ENCODE measurements around the gene SCCPDH. TPM values are rescaled to one million over a fixed set of nuclear protein-coding genes. Genes with fewer than 3 reads are reported as not detected.
"Not testable (repeated sequence)": the region's sequence is repeated elsewhere in the genome, so short reads cannot be mapped to it uniquely, and the experiment has no call there.

The SCCPDH gene
- total RNA-seq, 1 donor from 2014 or later: 37.8 TPM

DNA sequence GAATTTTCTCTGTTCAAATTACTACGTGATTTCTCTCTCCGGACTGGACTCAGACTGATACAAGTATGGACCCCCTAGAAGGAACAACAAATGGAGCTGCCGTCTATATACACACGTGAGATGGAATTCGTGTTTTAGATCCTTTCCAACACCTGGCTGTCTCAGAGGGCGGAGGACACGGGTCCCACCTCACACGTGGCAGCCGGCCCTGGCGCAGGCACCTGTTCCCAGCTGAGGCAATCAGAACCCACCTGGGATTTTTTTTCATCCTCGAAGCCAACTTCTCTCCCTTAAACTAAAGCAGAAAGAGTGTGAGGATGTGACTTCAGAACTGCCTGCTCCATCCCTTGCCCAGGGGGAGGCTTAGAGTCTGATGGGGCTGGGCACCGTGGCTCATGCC, 34.1 kb upstream of the SCCPDH start:
- TF ChIP-seq CTCF (IDR thresholded peaks at IDR 0.05; ENCODE audit: insufficient read depth, low read length, poor library complexity, severe bottlenecking): no peak
- no peak for DNase-seq (ENCODE audit: low read depth)
- no peak overlapping the region for H3K4me3 ChIP-seq (ENCODE audit: low read depth, low read length)

DNA sequence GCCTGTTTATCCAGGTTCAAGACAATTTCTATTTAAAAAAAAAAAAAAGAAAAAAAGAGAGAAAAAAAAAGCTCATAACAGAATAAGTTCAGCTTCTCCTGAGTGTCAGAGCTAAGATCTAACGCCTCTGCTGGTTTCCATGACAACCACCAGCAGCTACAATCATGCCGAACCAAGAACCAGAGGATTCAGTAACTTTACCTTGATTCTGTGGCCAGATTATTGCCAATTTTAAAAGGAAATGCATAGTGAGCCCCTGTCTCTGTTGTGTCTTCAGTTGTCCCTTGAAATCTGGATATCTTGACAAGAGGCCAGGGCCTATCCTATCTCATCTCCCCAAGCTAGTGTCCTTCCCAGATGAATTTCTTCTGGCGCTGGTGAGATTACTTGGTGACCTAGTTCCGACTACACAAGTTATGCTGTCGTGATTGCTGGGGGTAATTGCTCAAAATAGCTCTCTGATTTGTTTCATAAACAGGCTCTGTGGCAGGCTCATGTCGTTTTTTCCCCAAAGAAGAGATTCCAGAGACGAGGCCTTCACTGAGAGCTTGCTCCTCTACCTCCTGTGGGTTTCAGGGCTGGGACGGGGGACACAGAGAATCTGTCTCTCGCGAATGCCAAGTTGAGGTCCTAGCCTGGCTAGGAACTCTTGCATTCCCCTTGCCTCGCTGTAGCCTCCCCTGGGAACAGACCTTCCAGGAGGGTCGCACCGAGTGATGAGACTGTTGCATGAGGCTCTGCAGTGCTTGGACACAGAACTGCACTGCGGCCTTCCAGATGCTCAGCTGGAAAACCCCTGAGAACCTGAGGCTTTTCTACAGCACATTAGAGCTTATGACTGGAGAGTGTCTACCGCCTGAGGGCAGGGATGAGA, 32.4 kb upstream of the SCCPDH start:
- no peaks in the 10 kb centered on the region for H3K36me3 ChIP-seq (ENCODE audit: control insufficient read depth, insufficient read depth, low read length)

More for the DNA sequence above, 34.1 kb upstream of the SCCPDH start:
- H3K27me3 ChIP-seq (ENCODE audit: control insufficient read depth, insufficient read depth, low read length): no peaks in the 10 kb centered on the region
- H3K36me3 ChIP-seq (ENCODE audit: control insufficient read depth, insufficient read depth, low read length): no peaks in the 10 kb centered on the region

GRCh38 chr1:246694213-246694895, 29.9 kb upstream of the SCCPDH start:
- not testable (repeated sequence) for H3K36me3 ChIP-seq (ENCODE audit: control insufficient read depth, insufficient read depth, low read length); DNase-seq (ENCODE audit: low read depth)

More for the DNA sequence above, 32.4 kb upstream of the SCCPDH start:
- no peak for DNase-seq (ENCODE audit: low read depth)
- Histone ChIP-seq H3K27me3 (ENCODE audit: control insufficient read depth, insufficient read depth, low read length) (no peaks in the 10 kb centered on the region), H3K4me3 (ENCODE audit: low read depth, low read length) (no peak overlapping the region)
- TF ChIP-seq CTCF (IDR thresholded peaks at IDR 0.05; ENCODE audit: insufficient read depth, low read length, poor library complexity, severe bottlenecking): no peak

GRCh38 chr1:246695136-246695535, 29.1 kb upstream of the SCCPDH start:
- Histone ChIP-seq H3K4me3 (ENCODE audit: low read depth, low read length) (no peak overlapping the region), H3K27me3 (ENCODE audit: control insufficient read depth, insufficient read depth, low read length) (no peaks in the 10 kb centered on the region), H3K36me3 (ENCODE audit: control insufficient read depth, insufficient read depth, low read length) (no peaks in the 10 kb centered on the region)
- DNase-seq (ENCODE audit: low read depth): peak; percentile 19
- TF ChIP-seq CTCF (IDR thresholded peaks at IDR 0.05; ENCODE audit: insufficient read depth, low read length, poor library complexity, severe bottlenecking): no peak

More at GRCh38 chr1:246694213-246694895, 29.9 kb upstream of the SCCPDH start:
- H3K27me3 ChIP-seq (ENCODE audit: control insufficient read depth, insufficient read depth, low read length); H3K4me3 ChIP-seq (ENCODE audit: low read depth, low read length): not testable (repeated sequence)

- no peak overlapping the region for H3K4me3 ChIP-seq (ENCODE audit: low read depth, low read length)
- no peaks in the 10 kb centered on the region for H3K36me3 ChIP-seq (ENCODE audit: control insufficient read depth, insufficient read depth, low read length)
- DNase-seq (ENCODE audit: low read depth): no peak
- TF ChIP-seq CTCF (IDR thresholded peaks at IDR 0.05; ENCODE audit: insufficient read depth, low read length, poor library complexity, severe bottlenecking): no peak
- no peaks in the 10 kb centered on the region for H3K27me3 ChIP-seq (ENCODE audit: control insufficient read depth, insufficient read depth, low read length)
These were observed 28.5 kb upstream of the SCCPDH start for GRCh38 chr1:246695666-246696065.

- Histone ChIP-seq H3K27me3 (ENCODE audit: control insufficient read depth, insufficient read depth, low read length) (no peaks in the 10 kb centered on the region), H3K4me3 (ENCODE audit: low read depth, low read length) (no peak overlapping the region), H3K36me3 (ENCODE audit: control insufficient read depth, insufficient read depth, low read length) (no peaks in the 10 kb centered on the region)
- TF ChIP-seq CTCF (IDR thresholded peaks at IDR 0.05; ENCODE audit: insufficient read depth, low read length, poor library complexity, severe bottlenecking): no peak
- no peak for DNase-seq (ENCODE audit: low read depth)
These were observed 25.6 kb upstream of the SCCPDH start for GRCh38 chr1:246698466-246699094.

Data from kidney epithelial cell (primary cell).